ENCODE data around the gene DAD1.
A peak's percentile ranks its signal among the peaks of the same experiment; 100 is the strongest.
"Not testable (repeated sequence)": the region's sequence is repeated elsewhere in the genome, so short reads cannot be mapped to it uniquely, and the experiment has no call there.

Gene DAD1

GRCh38 chr14:22598099-22598895 is 9.3 kb upstream of the DAD1 start, which contains the start of gene ABHD4:
Gene ABHD4 (plus strand): TSS chr14:22598300. CDS start chr14:22598307, 7 bp downstream.
- peak; percentile 32 for DNase-seq

GRCh38 chr14:22597771-22598098 is 8.7 kb upstream of the DAD1 start:
- DNase-seq, result no peak

- no peak for DNase-seq
Observed at GRCh38 chr14:22597265-22597664, 8.2 kb upstream of the DAD1 start.

- DNase-seq, result no peak
Observed at GRCh38 chr14:22596354-22596879, 7.4 kb upstream of the DAD1 start.

GRCh38 chr14:22594156-22594716 is 5.2 kb upstream of the DAD1 start:
- no peak for DNase-seq

- no peak for DNase-seq
Observed at GRCh38 chr14:22593601-22594000, 4.6 kb upstream of the DAD1 start.

- no peak for DNase-seq
Observed at GRCh38 chr14:22593189-22593588, 4.2 kb upstream of the DAD1 start.

GRCh38 chr14:22588526-22589095 is 413 bp downstream of the DAD1 start:
- no peak for DNase-seq

GRCh38 chr14:22587677-22588422 is 1.2 kb downstream of the DAD1 start:
- not testable (repeated sequence) for DNase-seq

GRCh38 chr14:22587247-22587646 is 1.8 kb downstream of the DAD1 start:
- no peak for DNase-seq

GRCh38 chr14:22583994-22584393 is 5.0 kb downstream of the DAD1 start:
- no peak for DNase-seq

GRCh38 chr14:22580625-22581024 is 8.4 kb downstream of the DAD1 start:
- DNase-seq, result no peak

GRCh38 chr14:22579881-22580280 is 9.1 kb downstream of the DAD1 start:
- no peak for DNase-seq

- no peak for DNase-seq
Observed at GRCh38 chr14:22579236-22579635, 9.8 kb downstream of the DAD1 start.

GRCh38 chr14:22577334-22577908 is 11.6 kb downstream of the DAD1 start:
- DNase-seq, result no peak

- no peak for DNase-seq
Observed at GRCh38 chr14:22573804-22574203, 15.2 kb downstream of the DAD1 start.

GRCh38 chr14:22572562-22573058 is 16.4 kb downstream of the DAD1 start:
- peak; percentile 78 for DNase-seq

- peak; percentile 70 for DNase-seq
Observed at GRCh38 chr14:22570132-22570949, 18.7 kb downstream of the DAD1 start.

- DNase-seq, result no peak
Observed at GRCh38 chr14:22569737-22570131, 19.3 kb downstream of the DAD1 start.

GRCh38 chr14:22569106-22569736 is 19.8 kb downstream of the DAD1 start:
- no peak for DNase-seq

- DNase-seq, result no peak
Observed at GRCh38 chr14:22567437-22567836, 21.6 kb downstream of the DAD1 start.
